HepG2 (cell line): ENCODE data around the gene STK25. TPM values are rescaled to one million over a fixed set of nuclear protein-coding genes. Genes with fewer than 3 reads are reported as not detected.

ENCODE experiments used
- AHR ChIP-seq: IDR thresholded peaks from 2 replicates; pipeline ENCODE4 v1.6.1; 2018; ENCODE audit warnings: missing genetic modification reagents, missing compliant biosample characterization
- HOXA5 ChIP-seq: sonication (generic); formaldehyde crosslinking; IDR thresholded peaks from 2 replicates; pipeline ENCODE4 v1.4.0; 2020; ENCODE audit warnings: missing genetic modification reagents
- KDM1A ChIP-seq: IDR thresholded peaks from 2 replicates; pipeline ENCODE4 v1.6.1; 2016; ENCODE audit warnings: missing compliant biosample characterization
- SALL2 ChIP-seq: sonication (generic); formaldehyde crosslinking; IDR thresholded peaks from 2 replicates; pipeline ENCODE4 v1.8.1; 2023; ENCODE audit warnings: mild to moderate bottlenecking, missing genetic modification reagents, inconsistent platforms
- ZBTB40 ChIP-seq, 2 experiments: fragments of 450-650 bp in 1 of 2; sonication (generic) in 1 of 2; formaldehyde crosslinking in 1 of 2; IDR thresholded peaks; 2 replicates each; pipeline versions ENCODE4 v1.6.1 to v1.8.0; 2016 to 2022; ENCODE audit warnings: antibody characterized with exemption in 1 of 2, mild to moderate bottlenecking in 1 of 2, missing genetic modification reagents in 1 of 2
- ZNF101 ChIP-seq: sonication (generic); formaldehyde crosslinking; IDR thresholded peaks from 2 replicates; pipeline ENCODE4 v1.4.0; 2020; ENCODE audit warnings: mild to moderate bottlenecking, low read depth, missing genetic modification reagents, borderline replicate concordance
- ZNF777 ChIP-seq: sonication (generic); formaldehyde crosslinking; IDR thresholded peaks from 2 replicates; pipeline ENCODE4 v1.4.0; 2020; ENCODE audit warnings: missing genetic modification reagents
- polyA plus RNA-seq, 8 experiments: library from polyadenylated mRNA; depleted of rRNA in 3 of 8; stranded (reverse) in 7 of 8; unstranded in 1 of 8; fragments of >200 nt; fragmentation: Illumina TruSeq in 4 of 8; extraction: Trizol in 4 of 8; gene quantifications; 2 replicates each; pipeline versions ENCODE4 v1.2.1 to v1.2.3, GENCODE V29; 2011 to 2016; ENCODE audit warnings: low read depth in 4 of 8, missing spikeins in 1 of 8, mixed read lengths in 1 of 8; ENCODE audit not compliant: insufficient read depth in 1 of 8
- total RNA-seq, 5 experiments: library from RNA; depleted of rRNA; stranded (reverse); fragments of >200 nt; fragmentation: Illumina TruSeq; extraction: Trizol; gene quantifications; 2 replicates each; pipeline ENCODE4 v1.2.3, GENCODE V29; 2016; ENCODE audit warnings: low read depth in 1 of 5
- TF ChIP-seq, protein P1 (sequence below): conservative IDR thresholded peaks from 2 replicates; pipeline ENCODE4 v1.6.1; 2018; ENCODE audit warnings: missing genetic modification reagents
- TF ChIP-seq, protein P2 (sequence below): sonication (generic); formaldehyde crosslinking; IDR thresholded peaks from 2 replicates; pipeline ENCODE4 v1.4.0; 2020; ENCODE audit warnings: low read depth, missing genetic modification reagents
- TF ChIP-seq, protein P3 (sequence below): sonication (generic); formaldehyde crosslinking; IDR thresholded peaks from 2 replicates; pipeline ENCODE4 v1.5.0; 2020; ENCODE audit warnings: missing genetic modification reagents
- TF ChIP-seq, protein P4 (sequence below): sonication (generic); formaldehyde crosslinking; IDR thresholded peaks from 2 replicates; pipeline ENCODE4 v1.8.1; 2023; ENCODE audit warnings: mild to moderate bottlenecking, missing genetic modification reagents

STK25 gene
- total and polyA plus RNA-seq, 2 of the 13 experiments (the other 11 are each of a cell fraction or from before 2014, with no cell fraction given), result 177 to 481 TPM

DNA sequence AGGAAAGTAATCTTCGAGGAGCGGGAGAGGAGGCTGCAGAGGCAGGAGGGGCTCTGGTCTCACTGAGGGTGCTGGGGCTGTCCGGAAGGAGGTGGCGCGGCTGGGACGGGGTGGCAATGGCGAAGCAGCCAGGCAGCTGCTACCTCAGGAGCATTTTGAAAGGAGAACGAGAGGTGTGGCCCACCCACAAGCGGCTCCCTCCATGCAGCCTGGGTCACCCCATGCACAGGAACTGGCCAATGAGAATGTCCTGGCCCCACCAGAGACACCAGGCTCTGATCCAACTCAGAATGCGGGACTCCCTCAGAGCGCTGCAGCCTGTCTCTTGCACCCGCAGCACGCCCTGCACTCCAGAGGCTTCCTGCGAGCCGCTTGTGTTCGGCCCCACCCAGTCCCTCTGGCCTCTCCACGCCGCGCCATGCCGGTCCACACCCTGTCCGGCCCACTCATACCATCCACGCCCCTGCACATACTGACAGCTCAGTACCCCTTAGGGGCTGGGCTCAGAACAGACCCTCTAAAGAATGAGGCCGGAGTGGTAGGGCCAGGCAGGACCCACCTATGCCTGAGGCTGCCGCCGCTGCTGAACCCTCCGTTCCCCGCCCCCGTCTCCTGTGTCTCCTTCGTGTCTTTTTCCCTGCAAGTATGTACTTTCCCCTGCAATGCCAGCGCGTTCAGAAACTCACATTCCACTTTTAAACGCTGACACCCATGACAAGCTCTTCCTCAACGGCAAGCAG, 43.8 kb upstream of the STK25 start (continued):
- peak; percentile 20; the same call in 1 of the 2 replicates for TF ChIP-seq ZNF777 (CRISPR knock-in tag)
- TF ChIP-seq, protein P1, sequence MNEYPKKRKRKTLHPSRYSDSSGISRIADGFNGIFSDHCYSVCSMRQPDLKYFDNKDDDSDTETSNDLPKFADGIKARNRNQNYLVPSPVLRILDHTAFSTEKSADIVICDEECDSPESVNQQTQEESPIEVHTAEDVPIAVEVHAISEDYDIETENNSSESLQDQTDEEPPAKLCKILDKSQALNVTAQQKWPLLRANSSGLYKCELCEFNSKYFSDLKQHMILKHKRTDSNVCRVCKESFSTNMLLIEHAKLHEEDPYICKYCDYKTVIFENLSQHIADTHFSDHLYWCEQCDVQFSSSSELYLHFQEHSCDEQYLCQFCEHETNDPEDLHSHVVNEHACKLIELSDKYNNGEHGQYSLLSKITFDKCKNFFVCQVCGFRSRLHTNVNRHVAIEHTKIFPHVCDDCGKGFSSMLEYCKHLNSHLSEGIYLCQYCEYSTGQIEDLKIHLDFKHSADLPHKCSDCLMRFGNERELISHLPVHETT (CRISPR knock-in tag), result no peak; the same call in 1 of the 2 replicates
- TF ChIP-seq SALL2 (CRISPR knock-in tag), result no peak
- TF ChIP-seq HOXA5 (CRISPR knock-in tag), result no peak
- TF ChIP-seq, protein P2, sequence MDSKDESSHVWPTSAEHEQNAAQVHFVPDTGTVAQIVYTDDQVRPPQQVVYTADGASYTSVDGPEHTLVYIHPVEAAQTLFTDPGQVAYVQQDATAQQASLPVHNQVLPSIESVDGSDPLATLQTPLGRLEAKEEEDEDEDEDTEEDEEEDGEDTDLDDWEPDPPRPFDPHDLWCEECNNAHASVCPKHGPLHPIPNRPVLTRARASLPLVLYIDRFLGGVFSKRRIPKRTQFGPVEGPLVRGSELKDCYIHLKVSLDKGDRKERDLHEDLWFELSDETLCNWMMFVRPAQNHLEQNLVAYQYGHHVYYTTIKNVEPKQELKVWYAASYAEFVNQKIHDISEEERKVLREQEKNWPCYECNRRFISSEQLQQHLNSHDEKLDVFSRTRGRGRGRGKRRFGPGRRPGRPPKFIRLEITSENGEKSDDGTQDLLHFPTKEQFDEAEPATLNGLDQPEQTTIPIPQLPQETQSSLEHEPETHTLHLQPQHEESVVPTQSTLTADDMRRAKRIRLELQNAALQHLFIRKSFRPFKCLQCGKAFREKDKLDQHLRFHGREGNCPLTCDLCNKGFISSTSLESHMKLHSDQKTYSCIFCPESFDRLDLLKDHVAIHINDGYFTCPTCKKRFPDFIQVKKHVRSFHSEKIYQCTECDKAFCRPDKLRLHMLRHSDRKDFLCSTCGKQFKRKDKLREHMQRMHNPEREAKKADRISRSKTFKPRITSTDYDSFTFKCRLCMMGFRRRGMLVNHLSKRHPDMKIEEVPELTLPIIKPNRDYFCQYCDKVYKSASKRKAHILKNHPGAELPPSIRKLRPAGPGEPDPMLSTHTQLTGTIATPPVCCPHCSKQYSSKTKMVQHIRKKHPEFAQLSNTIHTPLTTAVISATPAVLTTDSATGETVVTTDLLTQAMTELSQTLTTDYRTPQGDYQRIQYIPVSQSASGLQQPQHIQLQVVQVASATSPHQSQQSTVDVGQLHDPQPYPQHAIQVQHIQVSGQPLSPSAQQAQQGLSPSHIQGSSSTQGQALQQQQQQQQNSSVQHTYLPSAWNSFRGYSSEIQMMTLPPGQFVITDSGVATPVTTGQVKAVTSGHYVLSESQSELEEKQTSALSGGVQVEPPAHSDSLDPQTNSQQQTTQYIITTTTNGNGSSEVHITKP (CRISPR knock-in tag), result no peak
- TF ChIP-seq AHR (CRISPR knock-in tag), result 0 out of 2 replicates have a peak, but pooled peaks have one; percentile 61
- no peak for TF ChIP-seq ZBTB40 (IDR thresholded peaks at IDR 0.05)
- peak; percentile 24; the same call in 1 of the 2 replicates for TF ChIP-seq ZBTB40 (CRISPR knock-in tag; IDR thresholded peaks at IDR 0.05)
- TF ChIP-seq, protein P3, sequence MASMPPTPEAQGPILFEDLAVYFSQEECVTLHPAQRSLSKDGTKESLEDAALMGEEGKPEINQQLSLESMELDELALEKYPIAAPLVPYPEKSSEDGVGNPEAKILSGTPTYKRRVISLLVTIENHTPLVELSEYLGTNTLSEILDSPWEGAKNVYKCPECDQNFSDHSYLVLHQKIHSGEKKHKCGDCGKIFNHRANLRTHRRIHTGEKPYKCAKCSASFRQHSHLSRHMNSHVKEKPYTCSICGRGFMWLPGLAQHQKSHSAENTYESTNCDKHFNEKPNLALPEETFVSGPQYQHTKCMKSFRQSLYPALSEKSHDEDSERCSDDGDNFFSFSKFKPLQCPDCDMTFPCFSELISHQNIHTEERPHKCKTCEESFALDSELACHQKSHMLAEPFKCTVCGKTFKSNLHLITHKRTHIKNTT (CRISPR knock-in tag), result no peak
- TF ChIP-seq KDM1A (CRISPR knock-in tag), result no peak
- TF ChIP-seq, protein P4, sequence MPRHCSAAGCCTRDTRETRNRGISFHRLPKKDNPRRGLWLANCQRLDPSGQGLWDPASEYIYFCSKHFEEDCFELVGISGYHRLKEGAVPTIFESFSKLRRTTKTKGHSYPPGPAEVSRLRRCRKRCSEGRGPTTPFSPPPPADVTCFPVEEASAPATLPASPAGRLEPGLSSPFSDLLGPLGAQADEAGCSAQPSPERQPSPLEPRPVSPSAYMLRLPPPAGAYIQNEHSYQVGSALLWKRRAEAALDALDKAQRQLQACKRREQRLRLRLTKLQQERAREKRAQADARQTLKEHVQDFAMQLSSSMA (CRISPR knock-in tag), result no peak; the same call in 1 of the 2 replicates
- TF ChIP-seq ZNF101 (CRISPR knock-in tag), result no peak
